Liver (tissue), 9 donors: ENCODE measurements around the gene INPP5A. TPM values are rescaled to one million over a fixed set of nuclear protein-coding genes. Genes with fewer than 3 reads are reported as not detected.

Experiments used
- DNase-seq: peaks from one replicate; pipeline ENCODE4 v3.0.0-alpha.2; 2017; ENCODE audit warnings: low spot score
- H3K27ac ChIP-seq, 2 donors: one replicate each; pipeline ENCODE4 v1.7.0; 2013; ENCODE audit warnings: inconsistent platforms in 2 of 2, low read length in 2 of 2, control low read depth in 1 of 2, low read depth in 1 of 2, mild to moderate bottlenecking in 1 of 2
- H3K27me3 ChIP-seq, 4 donors: one replicate each; pipeline versions ENCODE4 v1.6.1 to v1.7.0; 2013; ENCODE audit warnings: low read length in 3 of 4, inconsistent platforms in 1 of 4, mild to moderate bottlenecking in 1 of 4, moderate library complexity in 1 of 4; ENCODE audit not compliant: control insufficient read depth in 4 of 4, insufficient read depth in 4 of 4
- H3K36me3 ChIP-seq, 4 donors: one replicate each; pipeline versions ENCODE4 v1.6.1 to v1.7.0; 2013; ENCODE audit warnings: low read length in 3 of 4, mild to moderate bottlenecking in 3 of 4, low read depth in 1 of 4, moderate library complexity in 1 of 4; ENCODE audit not compliant: control insufficient read depth in 4 of 4, insufficient read depth in 3 of 4
- H3K4me1 ChIP-seq, 4 donors: one replicate each; pipeline versions ENCODE4 v1.6.1 to v1.7.0; 2013; ENCODE audit warnings: low read length in 3 of 4, mild to moderate bottlenecking in 3 of 4, moderate library complexity in 1 of 4; ENCODE audit not compliant: control insufficient read depth in 4 of 4, insufficient read depth in 4 of 4
- H3K4me3 ChIP-seq, 3 donors: one replicate each; pipeline versions ENCODE4 v1.6.1 to v1.7.0; 2013; ENCODE audit warnings: low read length in 3 of 3, control low read depth in 1 of 3, low read depth in 1 of 3, mild to moderate bottlenecking in 1 of 3
- H3K9ac ChIP-seq, 2 donors: one replicate each; pipeline ENCODE4 v1.7.0; 2013; ENCODE audit warnings: low read length in 2 of 2, mild to moderate bottlenecking in 2 of 2, moderate library complexity in 2 of 2, control low read depth in 1 of 2, low read depth in 1 of 2
- H3K9me3 ChIP-seq, 4 donors: one replicate each; pipeline versions ENCODE4 v1.6.1 to v1.7.0; 2013; ENCODE audit warnings: low read length in 3 of 4; ENCODE audit not compliant: control insufficient read depth in 4 of 4
- EGR1 ChIP-seq, 2 donors: IDR thresholded peaks; 2 replicates each; pipeline ENCODE4 v1.6.1; 2016 to 2018; ENCODE audit warnings: antibody characterized with exemption in 2 of 2, low read depth in 2 of 2
- FOXA1 ChIP-seq: IDR thresholded peaks from 2 replicates; pipeline ENCODE4 v1.6.1; 2016; ENCODE audit warnings: antibody characterized with exemption
- FOXA2 ChIP-seq: IDR thresholded peaks from 2 replicates; pipeline ENCODE4 v1.6.1; 2016; ENCODE audit warnings: antibody characterized with exemption
- GABPA ChIP-seq, 2 donors: IDR thresholded peaks in 1 of 2; conservative IDR thresholded peaks in 1 of 2; 2 replicates each; pipeline ENCODE4 v1.6.1; 2016; ENCODE audit warnings: antibody characterized with exemption in 2 of 2, mild to moderate bottlenecking in 1 of 2, moderate library complexity in 1 of 2
- HNF4G ChIP-seq: IDR thresholded peaks from 2 replicates; pipeline ENCODE4 v1.6.1; 2016; ENCODE audit warnings: antibody characterized with exemption
- JUND ChIP-seq, 2 donors: IDR thresholded peaks; 2 replicates each; pipeline ENCODE4 v1.6.1; 2016; ENCODE audit warnings: antibody characterized with exemption in 2 of 2
- NR2F2 ChIP-seq: IDR thresholded peaks from 2 replicates; pipeline ENCODE4 v1.6.1; 2016; ENCODE audit warnings: antibody characterized with exemption
- RXRA ChIP-seq, 2 donors: IDR thresholded peaks; 2 replicates each; pipeline ENCODE4 v1.6.1; 2017 to 2018; ENCODE audit warnings: antibody characterized with exemption in 2 of 2, mild to moderate bottlenecking in 1 of 2
- SP1 ChIP-seq: IDR thresholded peaks from 2 replicates; pipeline ENCODE4 v1.6.1; 2018; ENCODE audit warnings: antibody characterized with exemption, mild to moderate bottlenecking
- TAF1 ChIP-seq: conservative IDR thresholded peaks from 2 replicates; pipeline ENCODE4 v1.6.1; 2016; ENCODE audit warnings: antibody characterized with exemption, mild to moderate bottlenecking
- YY1 ChIP-seq: IDR thresholded peaks from 2 replicates; pipeline ENCODE4 v1.6.1; 2016; ENCODE audit warnings: antibody characterized with exemption, mild to moderate bottlenecking
- ZBTB33 ChIP-seq: IDR thresholded peaks from 2 replicates; pipeline ENCODE4 v1.6.1; 2016; ENCODE audit warnings: antibody characterized with exemption
- whole genome bisulfite sequencing: extraction: QIAGEN DNeasy Blood & Tissue Kit; methylation state at CpG from one replicate; pipeline ENCODE4 v1.1.7; 2013; 5-methylcytosine and 5-hydroxymethylcytosine counted together
- polyA plus RNA-seq, 2 donors: library from polyadenylated mRNA; stranded (reverse) in 1 of 2; unstranded in 1 of 2; fragments of 200-250 nt in 1 of 2; fragments of >200 nt in 1 of 2; fragmentation: Nextera tagmentation in 1 of 2; extraction: Ambion mirVana in 1 of 2; gene quantifications; one replicate each; pipeline versions ENCODE4 v1.2.1 to v1.2.3, GENCODE V29; 2013 to 2015
- total RNA-seq, 2 donors: library from RNA; depleted of rRNA; stranded (reverse); fragments of >200 nt; gene quantifications; one replicate each; pipeline ENCODE4 v1.2.3, GENCODE V29; 2014
- TF ChIP-seq, protein P1 (sequence below): IDR thresholded peaks from 2 replicates; pipeline ENCODE4 v1.6.1; 2016; ENCODE audit warnings: antibody characterized with exemption, mild to moderate bottlenecking
- TF ChIP-seq, protein P2 (sequence below): fragments of 150-350 bp; IDR thresholded peaks from 2 replicates; pipeline ENCODE4 v1.5.1; 2017; ENCODE audit warnings: improper control_type of control experiment, low read depth, low read length; ENCODE audit not compliant: missing input control
- TF ChIP-seq, protein P3 (sequence below): IDR thresholded peaks from 2 replicates; pipeline ENCODE4 v1.6.1; 2016; ENCODE audit warnings: antibody characterized with exemption
- donor health status: healthy.
- donor health status: healthy.
- donor health status: healthy.
- donor health status: healthy.
- donor health status: healthy.

INPP5A gene
- total and polyA plus RNA-seq, 4 donors, result 4.3 to 26.5 (median 10.9) TPM

- H3K36me3 ChIP-seq, result no peaks in the 10 kb centered on the region
- 98% methylated on average over 33 of the region's 33 CpGs for WGBS
- no peak for DNase-seq
- H3K27me3 ChIP-seq, result no peaks in the 10 kb centered on the region
- H3K9me3 ChIP-seq, result no peaks in the 10 kb centered on the region
- H3K4me1 ChIP-seq, result peaks cover 6 to 62% (median 38%) of the 10 kb centered on the region in 4 donors
- peak overlapping the region; percentile 91 to 98 for H3K27ac ChIP-seq
- peak overlapping the region in 1 of 2 donors; percentile 40 for H3K9ac ChIP-seq
- no peak overlapping the region for H3K4me3 ChIP-seq
- TF ChIP-seq JUND (IDR thresholded peaks at IDR 0.05) (no peak), RXRA (IDR thresholded peaks at IDR 0.05) (no peak), YY1 (no peak), TAF1 (no peak), SP1 (no peak), GABPA (IDR thresholded peaks at IDR 0.05 in 1 of 2, conservative IDR thresholded peaks at IDR 0.05 in 1 of 2) (no peak), EGR1 (IDR thresholded peaks at IDR 0.05; ENCODE audit: low read depth in 2 of 2) (no peak), HNF4G (no peak), FOXA2 (no peak), ZBTB33 (no peak), FOXA1 (no peak)
- TF ChIP-seq, protein P1, sequence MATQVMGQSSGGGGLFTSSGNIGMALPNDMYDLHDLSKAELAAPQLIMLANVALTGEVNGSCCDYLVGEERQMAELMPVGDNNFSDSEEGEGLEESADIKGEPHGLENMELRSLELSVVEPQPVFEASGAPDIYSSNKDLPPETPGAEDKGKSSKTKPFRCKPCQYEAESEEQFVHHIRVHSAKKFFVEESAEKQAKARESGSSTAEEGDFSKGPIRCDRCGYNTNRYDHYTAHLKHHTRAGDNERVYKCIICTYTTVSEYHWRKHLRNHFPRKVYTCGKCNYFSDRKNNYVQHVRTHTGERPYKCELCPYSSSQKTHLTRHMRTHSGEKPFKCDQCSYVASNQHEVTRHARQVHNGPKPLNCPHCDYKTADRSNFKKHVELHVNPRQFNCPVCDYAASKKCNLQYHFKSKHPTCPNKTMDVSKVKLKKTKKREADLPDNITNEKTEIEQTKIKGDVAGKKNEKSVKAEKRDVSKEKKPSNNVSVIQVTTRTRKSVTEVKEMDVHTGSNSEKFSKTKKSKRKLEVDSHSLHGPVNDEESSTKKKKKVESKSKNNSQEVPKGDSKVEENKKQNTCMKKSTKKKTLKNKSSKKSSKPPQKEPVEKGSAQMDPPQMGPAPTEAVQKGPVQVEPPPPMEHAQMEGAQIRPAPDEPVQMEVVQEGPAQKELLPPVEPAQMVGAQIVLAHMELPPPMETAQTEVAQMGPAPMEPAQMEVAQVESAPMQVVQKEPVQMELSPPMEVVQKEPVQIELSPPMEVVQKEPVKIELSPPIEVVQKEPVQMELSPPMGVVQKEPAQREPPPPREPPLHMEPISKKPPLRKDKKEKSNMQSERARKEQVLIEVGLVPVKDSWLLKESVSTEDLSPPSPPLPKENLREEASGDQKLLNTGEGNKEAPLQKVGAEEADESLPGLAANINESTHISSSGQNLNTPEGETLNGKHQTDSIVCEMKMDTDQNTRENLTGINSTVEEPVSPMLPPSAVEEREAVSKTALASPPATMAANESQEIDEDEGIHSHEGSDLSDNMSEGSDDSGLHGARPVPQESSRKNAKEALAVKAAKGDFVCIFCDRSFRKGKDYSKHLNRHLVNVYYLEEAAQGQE, result no peak
- TF ChIP-seq, protein P2, sequence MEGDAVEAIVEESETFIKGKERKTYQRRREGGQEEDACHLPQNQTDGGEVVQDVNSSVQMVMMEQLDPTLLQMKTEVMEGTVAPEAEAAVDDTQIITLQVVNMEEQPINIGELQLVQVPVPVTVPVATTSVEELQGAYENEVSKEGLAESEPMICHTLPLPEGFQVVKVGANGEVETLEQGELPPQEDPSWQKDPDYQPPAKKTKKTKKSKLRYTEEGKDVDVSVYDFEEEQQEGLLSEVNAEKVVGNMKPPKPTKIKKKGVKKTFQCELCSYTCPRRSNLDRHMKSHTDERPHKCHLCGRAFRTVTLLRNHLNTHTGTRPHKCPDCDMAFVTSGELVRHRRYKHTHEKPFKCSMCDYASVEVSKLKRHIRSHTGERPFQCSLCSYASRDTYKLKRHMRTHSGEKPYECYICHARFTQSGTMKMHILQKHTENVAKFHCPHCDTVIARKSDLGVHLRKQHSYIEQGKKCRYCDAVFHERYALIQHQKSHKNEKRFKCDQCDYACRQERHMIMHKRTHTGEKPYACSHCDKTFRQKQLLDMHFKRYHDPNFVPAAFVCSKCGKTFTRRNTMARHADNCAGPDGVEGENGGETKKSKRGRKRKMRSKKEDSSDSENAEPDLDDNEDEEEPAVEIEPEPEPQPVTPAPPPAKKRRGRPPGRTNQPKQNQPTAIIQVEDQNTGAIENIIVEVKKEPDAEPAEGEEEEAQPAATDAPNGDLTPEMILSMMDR, result no peak
- TF ChIP-seq, protein P3, sequence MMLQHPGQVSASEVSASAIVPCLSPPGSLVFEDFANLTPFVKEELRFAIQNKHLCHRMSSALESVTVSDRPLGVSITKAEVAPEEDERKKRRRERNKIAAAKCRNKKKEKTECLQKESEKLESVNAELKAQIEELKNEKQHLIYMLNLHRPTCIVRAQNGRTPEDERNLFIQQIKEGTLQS, result no peak
Measured at GRCh38 chr10:132590094-132590751, 52.6 kb downstream of the INPP5A start.

- H3K27ac ChIP-seq, result peak overlapping the region; percentile 91 to 98
- no peaks in the 10 kb centered on the region for H3K27me3 ChIP-seq
- no peaks in the 10 kb centered on the region for H3K36me3 ChIP-seq
- no peak overlapping the region for H3K4me3 ChIP-seq
- DNase-seq, result no peak
- H3K9me3 ChIP-seq, result no peaks in the 10 kb centered on the region
- H3K9ac ChIP-seq, result peak overlapping the region; percentile 38 to 40
- peaks cover 6 to 60% (median 37%) of the 10 kb centered on the region in 4 donors for H3K4me1 ChIP-seq
- TF ChIP-seq, protein P1, result no peak
- TF ChIP-seq FOXA2, result no peak
- no peak for TF ChIP-seq GABPA (IDR thresholded peaks at IDR 0.05 in 1 of 2, conservative IDR thresholded peaks at IDR 0.05 in 1 of 2)
- no peak for TF ChIP-seq YY1
- TF ChIP-seq FOXA1, result no peak
- TF ChIP-seq JUND (IDR thresholded peaks at IDR 0.05), result no peak
- no peak for TF ChIP-seq NR2F2
- TF ChIP-seq HNF4G, result no peak
- 72% methylated on average over 10 of the region's 10 CpGs for WGBS
Measured at GRCh38 chr10:132590752-132591121, 53.1 kb downstream of the INPP5A start.
